RPMI7951 (cell line): ENCODE results near the gene RALY. TPM values are rescaled to one million over a fixed set of nuclear protein-coding genes. Genes with fewer than 3 reads are reported as not detected.

Experiments used
- DNase-seq: peaks from one replicate; pipeline ENCODE4 v3.0.0-alpha.2; 2012; ENCODE audit warnings: low read depth
- total RNA-seq: library from RNA; depleted of rRNA; stranded (reverse); fragments of >200 nt; shearing (Covaris generic); gene quantifications from 2 replicates; pipeline ENCODE4 v1.2.3, GENCODE V29; 2014

RALY gene
- total RNA-seq, 1 experiment from 2014 or later: 153 TPM

DNA sequence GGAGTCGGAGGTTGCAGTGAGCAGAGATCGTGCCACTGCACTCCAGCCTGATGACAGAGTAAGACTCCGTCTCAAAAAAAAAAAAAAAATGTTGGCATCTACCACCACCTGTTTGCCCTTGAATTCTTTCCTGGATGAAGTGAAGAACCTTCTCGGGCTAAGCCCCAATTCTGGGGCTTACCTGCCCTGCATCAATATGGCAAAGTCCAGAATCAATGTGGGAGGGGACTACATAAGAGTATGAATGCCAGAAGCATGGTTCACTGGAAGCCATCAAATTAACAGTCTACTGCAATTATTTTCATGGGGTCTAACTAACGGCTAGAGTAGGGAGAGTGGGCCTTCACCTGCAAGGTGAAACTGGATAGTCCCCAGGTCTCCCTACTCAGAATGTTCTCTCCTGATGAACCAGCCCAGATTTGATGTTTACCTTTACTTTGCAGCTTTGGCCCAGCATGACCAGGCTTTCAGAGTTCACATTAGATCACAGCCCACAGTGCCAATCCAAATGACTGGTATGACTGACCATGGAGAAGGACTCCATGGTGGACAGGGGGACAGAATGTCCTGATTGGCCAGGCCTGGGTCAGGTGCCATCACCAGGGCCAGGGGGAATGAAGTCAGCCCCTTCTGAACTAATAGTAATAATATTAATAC, 7.0 kb upstream of the RALY start:
- DNase-seq: no peak

DNA sequence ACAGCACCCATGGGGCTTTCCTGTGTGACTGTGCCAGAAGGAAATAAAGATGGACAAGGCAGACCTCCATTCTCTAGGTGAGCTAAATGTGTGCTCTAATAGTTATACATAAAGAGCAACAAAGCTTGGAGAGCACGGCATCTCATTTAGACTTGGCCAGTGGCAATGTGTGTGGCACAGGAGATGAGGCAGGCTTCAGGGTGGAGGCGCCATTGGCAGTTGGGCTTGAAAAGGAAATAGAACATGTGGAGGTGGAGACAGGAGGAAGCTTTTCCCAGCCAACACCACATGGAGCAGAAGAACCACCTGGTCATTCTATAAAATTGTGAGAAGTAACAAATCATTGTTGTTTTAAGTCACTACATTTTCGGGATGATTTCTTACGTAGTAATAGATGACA, 3.6 kb upstream of the RALY start:
- no peak for DNase-seq

DNA sequence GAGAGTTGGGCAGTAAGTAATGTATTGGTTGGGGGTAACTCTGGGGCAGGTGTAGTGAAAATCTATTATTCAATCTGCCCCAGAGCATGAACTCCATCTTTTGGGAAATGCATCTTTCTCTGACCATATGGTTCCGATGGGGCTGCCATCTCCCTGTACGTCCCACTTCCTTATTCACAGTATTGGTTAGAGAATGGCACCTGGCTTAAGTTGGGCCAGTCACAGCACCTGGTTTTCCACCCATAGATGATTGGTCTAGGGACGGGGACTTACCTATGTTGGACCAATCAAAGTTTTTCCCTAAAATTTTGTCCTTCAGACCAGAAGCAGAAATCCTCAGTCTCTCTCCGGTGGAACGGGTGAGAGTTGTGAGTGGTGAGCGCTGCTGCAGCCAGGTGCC, 2.2 kb upstream of the RALY start:
- DNase-seq: no peak

DNA sequence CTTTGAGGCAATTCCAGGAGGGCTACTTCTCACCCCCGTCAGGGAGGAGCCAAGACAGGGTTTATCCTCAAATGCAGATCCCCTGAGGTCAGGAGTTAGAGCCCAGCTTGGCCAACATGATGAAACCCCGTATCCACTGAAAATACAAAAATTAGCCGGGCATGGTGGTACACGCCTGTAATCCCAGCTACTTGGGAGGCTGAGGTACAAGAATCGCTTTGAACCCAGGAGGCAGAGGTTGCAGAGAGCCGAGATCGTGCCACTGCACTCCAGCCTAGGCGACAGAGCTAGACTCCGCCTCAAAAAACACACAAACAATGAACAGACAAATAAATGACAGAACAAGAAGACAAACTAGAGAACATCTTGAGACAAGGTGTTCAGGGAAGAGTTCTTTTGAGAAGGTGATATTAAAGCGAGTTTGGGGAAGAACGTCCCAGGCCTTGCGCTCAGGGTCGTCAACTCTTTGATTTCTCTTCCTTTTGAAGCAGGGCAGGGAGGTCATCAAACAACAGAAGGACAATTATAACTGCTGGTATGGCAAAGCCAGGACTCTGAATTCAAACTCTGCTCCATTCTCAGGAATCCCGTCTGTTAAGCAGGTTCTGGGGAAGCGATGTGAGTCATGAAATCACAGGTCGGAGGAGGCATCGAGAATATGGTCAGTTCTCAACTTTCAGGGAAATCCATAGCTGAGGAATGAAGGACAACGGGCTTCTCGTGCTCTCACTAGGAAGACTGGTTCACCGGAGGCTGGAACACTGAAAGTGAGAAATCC, 1.4 kb upstream of the RALY start:
- no peak for DNase-seq

DNA sequence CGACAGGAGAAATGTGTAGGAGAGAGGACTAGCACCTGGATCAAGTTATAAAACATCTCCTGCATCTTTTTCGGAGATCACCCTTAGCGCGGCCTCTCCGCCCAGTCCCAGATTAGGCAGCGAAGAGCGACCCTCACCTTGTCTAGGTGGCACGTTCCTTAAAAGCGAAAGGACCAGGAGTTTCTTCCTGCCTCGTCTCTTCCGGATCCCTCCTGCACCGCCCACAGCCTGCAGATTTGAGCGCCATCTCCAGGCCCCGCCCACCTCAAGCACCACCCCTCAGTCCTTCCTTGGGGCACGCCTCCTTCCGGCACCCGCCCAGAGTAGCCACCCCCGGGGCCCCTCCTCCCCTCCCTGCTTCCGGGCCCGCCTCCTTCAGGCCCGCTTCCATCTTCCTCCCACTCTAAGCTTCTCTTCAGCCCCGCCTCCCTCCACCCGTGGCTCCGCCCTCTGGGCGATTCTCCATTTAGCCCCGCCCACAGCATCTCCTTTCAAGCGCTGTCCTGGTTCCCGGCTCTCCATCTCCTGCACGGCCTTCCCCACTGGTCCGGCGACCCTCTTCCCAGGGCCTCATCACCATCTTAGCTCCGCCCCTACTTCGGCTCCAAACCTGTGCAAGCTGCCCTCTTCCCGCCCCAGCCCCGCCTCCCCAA, 662 bp upstream of the RALY start:
- peak; percentile 98 for DNase-seq

DNA sequence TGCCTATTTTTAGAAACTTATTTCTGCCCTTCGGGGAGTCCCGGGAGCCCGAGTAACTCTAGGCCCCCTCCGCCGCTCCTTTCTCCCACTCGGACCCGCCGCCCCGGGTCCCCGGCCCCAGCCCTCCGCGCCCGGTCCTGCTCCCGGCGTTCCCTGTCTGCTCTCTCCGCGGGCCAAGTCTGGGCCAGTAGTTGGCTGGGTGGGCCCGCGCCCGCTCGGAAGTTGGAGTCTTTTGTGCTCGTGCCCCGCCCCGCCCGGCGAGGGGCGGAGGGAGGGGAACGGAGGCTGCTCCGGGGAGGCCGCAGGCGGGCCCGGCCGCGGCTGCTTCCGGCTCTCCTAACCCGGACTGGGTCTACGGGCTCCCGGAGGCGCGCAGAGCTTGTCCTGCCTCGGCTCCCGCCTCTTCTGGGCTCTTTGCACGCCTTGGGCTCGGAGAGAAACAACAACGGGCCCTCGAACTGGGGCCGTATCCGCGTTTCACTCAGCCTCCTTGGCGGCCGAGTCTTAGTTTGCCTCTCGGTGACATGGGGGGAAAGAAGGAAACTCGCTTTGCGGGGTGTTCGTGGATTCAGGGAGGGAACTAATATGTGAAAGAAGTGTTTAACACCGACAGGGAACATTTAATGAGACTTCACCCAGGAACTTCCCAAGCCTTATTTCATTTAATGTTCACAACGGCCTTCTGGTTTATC, 657 bp downstream of the RALY start:
- peak; percentile 89 for DNase-seq

DNA sequence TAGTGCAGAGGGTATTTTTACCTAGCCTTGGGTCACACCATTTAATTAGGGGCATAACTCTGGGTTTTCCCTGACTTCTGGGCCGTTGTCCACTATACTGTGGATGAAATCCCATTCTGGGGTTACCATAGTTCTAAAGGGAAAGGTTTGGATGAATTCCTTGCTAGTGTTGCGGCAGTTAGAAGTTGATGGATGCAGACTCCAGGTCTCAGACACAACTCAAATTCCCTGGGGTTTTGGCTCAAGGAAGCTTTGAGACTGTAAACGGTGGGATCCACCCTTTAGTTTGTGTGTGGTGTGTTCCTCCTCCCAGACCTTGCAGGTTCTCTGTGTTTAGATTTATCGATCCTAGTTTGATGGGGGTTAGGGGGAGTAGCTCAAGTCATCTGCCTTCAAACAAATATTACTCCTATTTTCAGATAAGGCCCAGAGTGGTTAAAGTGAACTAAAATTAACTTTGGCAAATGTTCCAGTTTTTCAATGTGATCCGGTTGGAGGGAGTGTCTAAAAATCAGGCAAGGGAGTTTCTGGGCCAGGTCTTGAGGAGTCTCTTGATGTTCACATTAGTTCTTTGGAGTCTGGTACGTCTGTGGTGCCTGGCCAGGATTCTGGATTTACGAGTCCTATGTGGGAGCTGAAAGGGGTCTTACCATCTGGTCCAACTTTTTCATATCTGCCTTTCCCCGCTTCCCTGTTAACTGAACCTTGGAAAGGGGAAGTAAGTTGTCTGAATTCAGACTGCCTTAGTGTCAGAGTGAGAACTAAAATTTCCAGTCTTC, 1.5 kb downstream of the RALY start:
- no peak for DNase-seq

DNA sequence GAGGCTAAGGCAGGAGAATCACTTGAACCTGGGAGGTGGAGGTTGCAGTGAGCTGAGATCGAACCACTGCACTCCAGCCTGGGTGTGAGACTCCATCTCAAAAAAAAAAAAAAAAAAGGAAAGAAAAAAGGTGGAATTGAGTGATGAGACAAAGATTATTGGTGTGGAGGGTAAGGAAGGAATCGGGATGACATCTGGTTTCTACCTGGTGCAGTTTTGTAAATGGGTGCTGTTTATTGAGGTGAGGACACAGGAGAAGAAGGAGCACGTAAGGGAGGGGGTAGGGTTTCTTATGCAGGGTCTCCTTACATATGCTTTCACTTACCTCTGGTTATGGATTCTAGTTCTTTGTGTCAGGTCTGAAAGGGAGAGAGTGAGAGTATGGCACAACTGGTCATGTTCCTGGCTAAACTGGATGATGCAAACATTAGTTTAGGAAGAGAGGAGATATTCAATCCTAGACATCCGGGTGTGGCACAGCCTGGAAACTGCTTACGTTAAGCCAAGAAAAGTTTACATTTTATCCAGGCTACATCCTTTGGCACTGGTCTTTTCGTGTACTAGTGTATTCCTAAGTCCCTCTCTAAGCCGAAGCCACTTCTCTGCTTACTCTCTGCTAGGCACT, 5.4 kb downstream of the RALY start:
- no peak for DNase-seq

DNA sequence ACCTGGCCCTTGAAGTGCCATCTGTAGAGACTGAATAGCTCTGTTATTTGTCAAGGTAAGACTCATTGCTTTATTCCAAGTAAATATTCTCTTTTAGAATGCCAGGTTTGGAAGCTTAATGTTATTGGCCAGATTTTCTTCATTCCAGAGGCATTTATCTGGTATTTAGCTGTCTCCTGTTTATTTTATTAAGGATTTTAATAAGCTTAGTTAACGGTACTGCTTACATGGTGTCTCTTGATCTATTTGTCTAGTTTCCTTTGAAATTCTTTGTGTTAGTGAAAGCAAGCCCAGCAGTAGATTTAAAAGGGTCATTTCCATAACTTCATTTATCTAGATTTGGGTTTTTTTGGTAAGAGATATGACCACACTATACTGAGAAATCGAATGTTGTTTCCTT, 7.7 kb downstream of the RALY start:
- DNase-seq: no peak

DNA sequence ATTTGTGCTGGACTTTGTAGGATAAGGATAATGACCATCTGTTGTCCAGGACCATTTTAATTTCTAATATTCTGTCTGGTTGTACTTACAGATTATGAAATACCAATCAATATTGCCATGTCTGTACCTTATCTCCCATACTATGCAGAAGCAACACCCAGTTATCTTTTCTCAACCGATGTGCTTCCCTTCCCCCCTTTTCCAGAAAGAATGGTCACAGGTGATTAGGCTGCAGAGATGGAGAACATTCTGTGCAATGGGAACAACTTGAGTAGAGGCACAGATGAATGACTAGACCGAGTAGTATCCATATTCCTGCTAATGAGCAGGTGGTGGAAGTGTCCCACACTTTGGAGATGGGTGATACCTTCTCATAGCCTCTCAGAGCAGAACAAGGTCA, 10.5 kb downstream of the RALY start:
- DNase-seq: no peak

DNA sequence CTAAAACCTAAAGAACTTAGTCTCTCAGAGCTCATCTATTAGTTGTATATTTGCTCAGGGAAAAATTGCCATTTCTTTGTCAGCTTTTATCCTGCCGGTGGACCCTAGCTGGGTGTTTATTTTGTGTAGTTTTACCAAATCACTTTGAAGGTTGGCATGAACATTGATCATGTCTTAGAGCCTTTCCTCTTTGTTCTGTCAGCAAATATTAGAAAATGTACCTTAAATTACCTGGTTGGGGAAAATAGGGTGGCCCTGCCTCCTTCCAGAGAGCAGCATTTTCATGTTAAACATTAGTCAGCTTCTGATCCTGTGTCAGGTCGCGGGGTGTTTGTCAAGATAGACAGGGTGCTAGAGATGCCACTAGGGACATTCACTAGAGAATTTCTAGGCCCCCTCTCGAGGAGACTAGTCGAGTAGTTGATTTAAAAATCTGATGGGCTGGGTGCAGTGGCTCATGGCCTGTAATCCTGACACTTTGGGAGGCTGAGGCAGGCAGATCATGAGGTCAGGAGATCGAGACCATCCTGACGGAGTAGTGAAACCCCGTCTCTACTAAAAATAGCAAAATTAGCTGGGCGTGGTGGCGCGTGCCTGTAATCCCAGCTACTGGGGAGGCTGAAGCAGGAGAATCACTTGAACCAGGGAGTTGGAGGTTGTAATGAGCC, 11.2 kb downstream of the RALY start:
- DNase-seq: no peak

DNA sequence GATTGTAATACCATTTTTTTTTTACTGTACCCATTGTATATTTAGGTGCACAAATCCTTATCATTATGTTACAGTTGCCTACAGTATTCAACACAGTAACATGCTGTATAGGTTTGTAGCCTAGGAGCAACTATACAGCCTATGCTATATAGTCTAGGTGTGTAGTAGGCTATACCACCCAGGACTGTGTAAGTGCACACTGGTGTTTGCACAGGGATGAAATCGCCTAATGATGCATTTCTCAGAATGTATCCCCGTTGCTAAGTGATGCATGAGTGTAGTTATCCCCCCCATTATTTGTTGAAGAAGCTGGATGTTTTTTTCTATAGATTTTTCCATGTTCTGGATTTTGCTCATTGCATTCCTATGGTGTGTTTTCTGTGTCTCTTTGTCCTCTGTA, 12.9 kb downstream of the RALY start:
- no peak for DNase-seq

DNA sequence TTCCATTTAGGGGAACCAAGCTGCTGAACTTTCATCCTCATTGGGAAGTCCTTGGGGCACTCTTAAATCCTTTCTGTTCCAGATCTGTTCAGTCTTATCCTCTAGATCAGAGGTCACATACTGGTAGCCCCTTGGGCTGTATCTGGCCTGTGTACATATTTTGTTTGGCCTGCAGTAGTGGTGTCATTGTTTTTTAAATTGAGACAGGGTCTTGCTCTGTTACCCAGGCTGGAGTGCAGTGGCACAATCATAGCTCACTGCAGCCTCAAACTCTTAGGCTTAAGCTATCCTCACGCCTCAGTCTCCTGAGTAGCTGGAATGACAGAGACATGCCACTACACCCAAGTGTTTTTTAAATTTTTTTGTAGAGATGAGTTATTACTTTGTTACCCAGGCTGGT, 14.8 kb downstream of the RALY start:
- no peak for DNase-seq

DNA sequence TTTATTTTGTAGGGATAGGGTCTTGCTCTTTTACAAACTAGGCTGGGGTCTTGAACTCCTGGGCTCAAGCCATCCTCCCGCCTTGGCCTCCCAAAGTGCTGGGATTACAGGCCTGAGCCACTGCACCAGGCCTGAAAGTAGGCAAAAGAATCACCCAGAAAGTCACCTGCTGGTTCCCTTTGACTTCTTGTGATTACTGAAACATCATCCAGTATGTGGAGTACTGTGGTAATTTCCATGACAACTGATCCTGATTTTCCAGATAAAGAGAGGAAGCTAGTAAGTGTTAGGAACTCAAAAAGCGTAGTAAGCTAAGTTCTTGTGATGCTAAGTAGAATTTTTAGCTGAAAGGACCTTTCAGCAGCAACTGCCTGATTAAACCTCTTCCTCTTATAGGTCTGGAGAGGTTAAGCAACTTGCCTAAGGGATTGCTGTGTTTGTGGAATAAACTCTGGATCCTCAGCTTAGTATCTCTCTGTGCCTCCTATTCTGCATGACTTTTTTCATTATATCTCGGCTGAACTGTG, 16.8 kb downstream of the RALY start:
- DNase-seq: no peak

DNA sequence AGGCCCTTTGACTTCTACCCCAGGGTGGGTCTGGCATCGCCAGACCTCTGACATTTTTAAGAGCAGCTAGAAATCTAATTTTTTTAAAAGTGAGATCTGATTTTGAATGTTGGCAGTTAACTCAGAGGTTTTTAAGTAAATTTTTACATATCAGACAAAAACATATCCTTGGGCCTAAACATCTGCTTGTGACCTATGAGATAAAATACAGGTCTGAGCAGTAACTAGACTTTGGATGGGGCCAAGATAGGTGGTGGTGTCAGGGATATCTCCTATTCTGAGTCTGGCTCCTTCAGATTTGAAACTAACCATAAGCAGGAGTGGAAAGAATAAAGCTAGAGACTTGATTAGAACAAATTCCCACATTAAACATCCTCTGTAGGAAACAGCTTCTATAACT, 17.6 kb downstream of the RALY start:
- DNase-seq: no peak

DNA sequence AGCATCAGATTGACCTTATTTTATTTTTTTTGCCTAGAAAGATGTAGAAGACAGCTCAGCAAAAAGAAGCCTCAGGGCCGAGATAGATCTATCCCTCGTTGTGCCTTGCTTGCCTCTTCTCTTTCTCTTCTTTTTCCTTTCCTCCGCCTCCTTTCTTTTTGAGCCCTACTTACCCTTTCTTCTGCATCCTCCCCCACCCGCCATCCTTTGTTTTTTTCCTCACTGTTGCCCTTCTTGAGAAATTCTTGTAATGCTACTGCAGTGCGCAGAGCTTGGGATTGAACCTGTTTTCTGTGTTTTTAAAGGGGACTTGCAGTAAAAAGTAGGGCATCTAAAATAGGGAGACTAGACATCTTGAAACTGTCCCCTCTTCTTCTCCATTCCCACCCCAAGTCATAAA, 18.6 kb downstream of the RALY start:
- no peak for DNase-seq

DNA sequence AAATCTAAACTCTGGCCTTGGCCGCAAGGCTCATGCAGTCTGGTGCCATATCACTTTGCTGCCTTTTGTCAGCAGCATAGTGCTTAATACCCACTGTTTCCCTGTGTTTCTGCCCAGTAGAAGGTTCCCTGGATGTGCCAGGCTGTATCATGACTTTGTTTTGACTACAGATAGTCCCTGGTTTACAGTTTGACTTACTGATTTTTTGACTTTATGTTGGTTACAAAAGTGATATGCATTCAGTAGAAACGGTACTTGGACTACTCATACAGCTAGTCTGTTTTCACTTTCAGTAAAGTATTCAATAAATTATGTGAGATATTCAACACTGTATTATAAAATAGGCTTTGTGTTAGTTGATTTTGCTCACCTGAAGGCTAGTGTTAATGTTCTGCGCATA, 19.0 kb downstream of the RALY start:
- no peak for DNase-seq

DNA sequence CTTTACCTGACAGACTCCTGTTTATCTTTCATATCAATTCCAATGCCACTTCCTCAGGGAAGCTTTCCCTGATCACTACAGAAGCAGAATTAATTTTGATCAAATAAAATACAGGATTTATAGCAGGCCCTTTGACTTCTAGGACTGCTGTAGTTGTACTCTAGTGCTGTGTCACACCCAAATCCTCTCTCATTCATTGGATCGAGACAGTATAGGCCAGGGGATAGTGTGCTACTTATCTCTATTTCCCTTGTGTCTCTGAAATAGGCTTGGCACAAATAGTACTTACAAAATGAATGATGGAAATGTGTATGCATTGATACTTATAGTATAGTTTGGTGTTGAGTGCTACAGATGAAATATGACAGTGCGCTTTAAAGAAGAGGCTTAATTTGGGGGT, 19.8 kb downstream of the RALY start:
- DNase-seq: no peak

DNA sequence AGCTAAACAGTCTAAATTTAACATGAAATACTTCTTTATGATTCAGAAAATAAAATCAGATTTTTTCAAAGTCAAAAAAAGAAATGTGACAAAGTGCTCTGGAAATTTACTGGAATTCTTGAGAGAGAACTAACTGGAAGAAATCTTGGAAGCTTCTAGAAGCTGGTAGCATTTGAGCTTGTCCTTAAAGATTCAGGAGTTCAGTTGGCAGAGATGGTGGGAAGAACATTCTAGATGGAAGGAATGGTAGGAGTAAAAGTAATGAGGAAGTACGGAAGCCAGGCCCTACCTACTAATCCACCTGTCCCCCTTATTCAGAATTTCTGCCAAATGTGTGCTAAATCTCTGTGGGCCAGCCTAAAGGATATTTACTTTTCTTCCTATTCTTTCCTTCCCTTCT, 21.2 kb downstream of the RALY start:
- no peak for DNase-seq
